ENCODE results near the gene BORCS5. TPM values are rescaled to one million over a fixed set of nuclear protein-coding genes. Genes with fewer than 3 reads are reported as not detected.

The BORCS5 gene
- total RNA-seq, 1 experiment from 2014 or later, result 13.9 TPM

DNA sequence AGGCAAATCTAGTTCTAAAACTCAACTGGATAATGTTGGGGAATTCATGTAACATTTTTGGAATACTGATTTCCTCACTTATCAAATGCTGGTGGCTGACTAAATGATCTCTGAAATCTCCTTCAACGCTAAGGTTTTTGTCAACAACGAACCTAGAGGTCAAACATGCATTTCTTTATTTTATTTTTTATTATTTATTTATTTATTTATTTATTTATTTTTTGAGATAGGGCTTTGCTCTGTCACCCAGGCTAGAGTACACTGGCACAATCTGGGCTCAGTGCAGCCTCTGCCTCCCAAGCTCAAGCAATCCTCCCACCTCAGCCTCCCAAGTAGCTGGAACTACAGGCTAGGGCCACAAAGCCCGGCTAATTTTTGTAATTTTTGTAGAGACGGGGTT, 141.3 kb downstream of the BORCS5 start:
- peaks cover 40 to 42% of the 10 kb centered on the region in 2 experiments for H3K4me1 Mint-ChIP-seq

More for the DNA sequence above, 141.3 kb downstream of the BORCS5 start:
- no peak overlapping the region for H2BK20ac ChIP-seq (ENCODE audit: low read depth, low read length, poor library complexity, severe bottlenecking)
- H2AFZ ChIP-seq (ENCODE audit: low read length), result no peak overlapping the region
- no peaks in the 10 kb centered on the region for H3K9me3 ChIP-seq (ENCODE audit: control insufficient read depth, low read depth, low read length)
- no peak overlapping the region for H3K4me2 ChIP-seq (ENCODE audit: insufficient read depth, insufficient read length, low read length)
- no peak overlapping the region for H3T11ph ChIP-seq (ENCODE audit: low read length)
- no peak overlapping the region for H3K23ac ChIP-seq (ENCODE audit: insufficient read length, low read depth, low read length)
- no peaks in the 10 kb centered on the region for H4K20me1 ChIP-seq (ENCODE audit: control insufficient read depth, insufficient read depth, insufficient read length)
- no peak overlapping the region for H4K8ac ChIP-seq (replicated peaks; ENCODE audit: insufficient read length, low read depth, low read length)
- H3K56ac ChIP-seq (ENCODE audit: insufficient read length, low read depth, low read length), result no peak overlapping the region
- no peaks in the 10 kb centered on the region; the same call in 1 of the 2 replicates for H3K4me1 ChIP-seq (ENCODE audit: insufficient read depth, low read length)
- no peak overlapping the region for H3K27ac ChIP-seq (ENCODE audit: insufficient read length, low read depth, low read length)
- no peak overlapping the region for H2BK120ac ChIP-seq (ENCODE audit: low read depth, low read length, poor library complexity, severe bottlenecking)
- no peak overlapping the region for H2BK15ac ChIP-seq (ENCODE audit: low read depth, low read length)
- H4K91ac ChIP-seq (ENCODE audit: insufficient read length, low read depth, low read length), result no peak overlapping the region
- H3K79me2 ChIP-seq (ENCODE audit: insufficient read depth, low read length), result peaks cover 4% of the 10 kb centered on the region; the same call in 1 of the 2 replicates
- H3K18ac ChIP-seq (ENCODE audit: insufficient read length, low read depth, low read length), result no peak overlapping the region
- H4K5ac ChIP-seq (ENCODE audit: insufficient read length, low read depth, low read length), result no peak overlapping the region
- Mint-ChIP-seq H3K9me3 (no peaks in the 10 kb centered on the region), H3K36me3 (ENCODE audit: insufficient read depth in 1 of 3, low read depth in 3 of 3) (peaks cover 5 to 19% (median 13%) of the 10 kb centered on the region in 3 experiments; a peak in 5 of 7 replicates), H3K27ac (no peak overlapping the region), H3K27me3 (ENCODE audit: low read depth) (no peaks in the 10 kb centered on the region), H3K4me3 (no peak overlapping the region)
- no peak overlapping the region for H3K14ac ChIP-seq (ENCODE audit: insufficient read depth, low read length)
- no peak overlapping the region for H2AK5ac ChIP-seq (ENCODE audit: insufficient read length, low read length)
- H3K27me3 ChIP-seq (ENCODE audit: insufficient read depth, low read length), result no peaks in the 10 kb centered on the region
- no peak overlapping the region for H2BK5ac ChIP-seq (ENCODE audit: insufficient read length, low read length)
- peaks cover 13% of the 10 kb centered on the region for H3K79me1 ChIP-seq (ENCODE audit: insufficient read depth, low read depth, low read length, poor library complexity, severe bottlenecking)
- no peak overlapping the region for H3K4ac ChIP-seq (ENCODE audit: low read depth, low read length)
- no peak for DNase-seq
- TF ChIP-seq, protein P1, sequence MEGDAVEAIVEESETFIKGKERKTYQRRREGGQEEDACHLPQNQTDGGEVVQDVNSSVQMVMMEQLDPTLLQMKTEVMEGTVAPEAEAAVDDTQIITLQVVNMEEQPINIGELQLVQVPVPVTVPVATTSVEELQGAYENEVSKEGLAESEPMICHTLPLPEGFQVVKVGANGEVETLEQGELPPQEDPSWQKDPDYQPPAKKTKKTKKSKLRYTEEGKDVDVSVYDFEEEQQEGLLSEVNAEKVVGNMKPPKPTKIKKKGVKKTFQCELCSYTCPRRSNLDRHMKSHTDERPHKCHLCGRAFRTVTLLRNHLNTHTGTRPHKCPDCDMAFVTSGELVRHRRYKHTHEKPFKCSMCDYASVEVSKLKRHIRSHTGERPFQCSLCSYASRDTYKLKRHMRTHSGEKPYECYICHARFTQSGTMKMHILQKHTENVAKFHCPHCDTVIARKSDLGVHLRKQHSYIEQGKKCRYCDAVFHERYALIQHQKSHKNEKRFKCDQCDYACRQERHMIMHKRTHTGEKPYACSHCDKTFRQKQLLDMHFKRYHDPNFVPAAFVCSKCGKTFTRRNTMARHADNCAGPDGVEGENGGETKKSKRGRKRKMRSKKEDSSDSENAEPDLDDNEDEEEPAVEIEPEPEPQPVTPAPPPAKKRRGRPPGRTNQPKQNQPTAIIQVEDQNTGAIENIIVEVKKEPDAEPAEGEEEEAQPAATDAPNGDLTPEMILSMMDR (conservative IDR thresholded peaks at IDR 0.05), result no peak
- no CpG with 5 or more reads among the region's 4 CpGs for WGBS (ENCODE audit: extremely low coverage, insufficient read length, low lambda C conversion rate)
- H3K23me2 ChIP-seq (ENCODE audit: insufficient read length, low read depth, low read length, poor library complexity, severe bottlenecking), result no peaks in the 10 kb centered on the region
- no peak overlapping the region for H2BK12ac ChIP-seq (ENCODE audit: insufficient read length, low read depth, low read length)
- H3K9ac ChIP-seq (ENCODE audit: extremely low read depth, insufficient read length, low read length), result no peak overlapping the region

Measured in H9 (cell line).